Activated CD8-positive, alpha-beta T cell treated with anti-CD3 and anti-CD28 coated beads for 36 hours (primary cell): ENCODE measurements around the gene SOX2. TPM values are rescaled to one million over a fixed set of nuclear protein-coding genes. Genes with fewer than 3 reads are reported as not detected.

ENCODE experiments used
- ATAC-seq: fragments of 200-7000 bp; cut with Tn5 transposase; one replicate; pipeline ENCODE4 v1.10.0; 2021; ENCODE audit warnings: mild to moderate bottlenecking, moderate library complexity
- CTCF ChIA-PET: fragments of 350-600 bp; sonication (Branson Sonifier 250); formaldehyde crosslinking; loops from one replicate; lab custom pipeline; 2021; ENCODE audit warnings: antibody characterized with exemption; lab: Charles Lee
- POLR2A ChIA-PET: fragments of 350-600 bp; sonication (Branson Sonifier 250); formaldehyde crosslinking; loops from one replicate; lab custom pipeline; 2021; ENCODE audit warnings: antibody characterized with exemption; lab: Charles Lee
- DNase-seq: peaks from one replicate; pipeline ENCODE4 v3.0.0-alpha.2; 2020
- H3K27ac Mint-ChIP-seq: one replicate; pipeline ENCODE4 v1.8.0; 2021; ENCODE audit warnings: mild to moderate bottlenecking, mixed read lengths
- H3K27me3 Mint-ChIP-seq: one replicate; pipeline ENCODE4 v1.8.0; 2021; ENCODE audit warnings: mixed read lengths
- H3K36me3 Mint-ChIP-seq: one replicate; pipeline ENCODE4 v1.8.0; 2021; ENCODE audit warnings: low read depth, mixed read lengths
- H3K4me1 Mint-ChIP-seq: one replicate; pipeline ENCODE4 v1.8.0; 2021; ENCODE audit warnings: low read depth, mixed read lengths
- H3K4me3 Mint-ChIP-seq: one replicate; pipeline ENCODE4 v1.8.0; 2021; ENCODE audit warnings: mild to moderate bottlenecking, moderate library complexity, mixed read lengths
- H3K9me3 Mint-ChIP-seq: one replicate; pipeline ENCODE4 v1.8.0; 2021; ENCODE audit warnings: mixed read lengths
- intact Hi-C: fragments of 100-400 bp; cut with micrococcal nuclease; formaldehyde crosslinking; loops from one replicate; pipeline ENCODE4 v1.10.0; 2022
- total RNA-seq, 2 experiments: library from RNA; stranded (reverse); gene quantifications; one replicate each; pipeline ENCODE4 v1.2.3, GENCODE V29; 2021
- TF ChIP-seq, protein P1 (sequence below): fragments of 200-600 bp; IDR thresholded peaks from one replicate; pipeline ENCODE4 v1.8.0; 2022; ENCODE audit warnings: antibody characterized with exemption, mild to moderate bottlenecking

SOX2 gene
- total RNA-seq, 2 experiments from 2014 or later: not detected

DNA sequence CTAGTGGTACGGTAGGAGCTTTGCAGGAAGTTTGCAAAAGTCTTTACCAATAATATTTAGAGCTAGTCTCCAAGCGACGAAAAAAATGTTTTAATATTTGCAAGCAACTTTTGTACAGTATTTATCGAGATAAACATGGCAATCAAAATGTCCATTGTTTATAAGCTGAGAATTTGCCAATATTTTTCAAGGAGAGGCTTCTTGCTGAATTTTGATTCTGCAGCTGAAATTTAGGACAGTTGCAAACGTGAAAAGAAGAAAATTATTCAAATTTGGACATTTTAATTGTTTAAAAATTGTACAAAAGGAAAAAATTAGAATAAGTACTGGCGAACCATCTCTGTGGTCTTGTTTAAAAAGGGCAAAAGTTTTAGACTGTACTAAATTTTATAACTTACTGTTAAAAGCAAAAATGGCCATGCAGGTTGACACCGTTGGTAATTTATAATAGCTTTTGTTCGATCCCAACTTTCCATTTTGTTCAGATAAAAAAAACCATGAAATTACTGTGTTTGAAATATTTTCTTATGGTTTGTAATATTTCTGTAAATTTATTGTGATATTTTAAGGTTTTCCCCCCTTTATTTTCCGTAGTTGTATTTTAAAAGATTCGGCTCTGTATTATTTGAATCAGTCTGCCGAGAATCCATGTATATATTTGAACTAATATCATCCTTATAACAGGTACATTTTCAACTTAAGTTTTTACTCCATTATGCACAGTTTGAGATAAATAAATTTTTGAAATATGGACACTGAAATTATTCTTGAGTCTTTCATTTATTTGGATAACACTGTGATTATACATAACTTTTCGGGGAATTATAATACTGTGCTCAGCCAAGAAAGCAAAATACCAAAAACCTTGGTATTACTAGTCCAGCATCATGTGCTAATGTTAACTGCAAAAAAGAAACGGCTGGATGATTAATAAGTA is 2.2 kb downstream of the SOX2 start:
- TF ChIP-seq, protein P1, sequence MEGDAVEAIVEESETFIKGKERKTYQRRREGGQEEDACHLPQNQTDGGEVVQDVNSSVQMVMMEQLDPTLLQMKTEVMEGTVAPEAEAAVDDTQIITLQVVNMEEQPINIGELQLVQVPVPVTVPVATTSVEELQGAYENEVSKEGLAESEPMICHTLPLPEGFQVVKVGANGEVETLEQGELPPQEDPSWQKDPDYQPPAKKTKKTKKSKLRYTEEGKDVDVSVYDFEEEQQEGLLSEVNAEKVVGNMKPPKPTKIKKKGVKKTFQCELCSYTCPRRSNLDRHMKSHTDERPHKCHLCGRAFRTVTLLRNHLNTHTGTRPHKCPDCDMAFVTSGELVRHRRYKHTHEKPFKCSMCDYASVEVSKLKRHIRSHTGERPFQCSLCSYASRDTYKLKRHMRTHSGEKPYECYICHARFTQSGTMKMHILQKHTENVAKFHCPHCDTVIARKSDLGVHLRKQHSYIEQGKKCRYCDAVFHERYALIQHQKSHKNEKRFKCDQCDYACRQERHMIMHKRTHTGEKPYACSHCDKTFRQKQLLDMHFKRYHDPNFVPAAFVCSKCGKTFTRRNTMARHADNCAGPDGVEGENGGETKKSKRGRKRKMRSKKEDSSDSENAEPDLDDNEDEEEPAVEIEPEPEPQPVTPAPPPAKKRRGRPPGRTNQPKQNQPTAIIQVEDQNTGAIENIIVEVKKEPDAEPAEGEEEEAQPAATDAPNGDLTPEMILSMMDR: no peak
- no peak for ATAC-seq
- intact Hi-C loops: no loop called here
- POLR2A ChIA-PET: no interaction called here
- H3K4me1 Mint-ChIP-seq: peaks cover 5% of the 10 kb centered on the region
- H3K27me3 Mint-ChIP-seq: peaks cover 57% of the 10 kb centered on the region
- peaks cover 3% of the 10 kb centered on the region for H3K36me3 Mint-ChIP-seq
- no peak overlapping the region for H3K27ac Mint-ChIP-seq
- H3K4me3 Mint-ChIP-seq: no peak overlapping the region
- no peak for DNase-seq
- CTCF ChIA-PET: interaction anchor here (0.8 to 2.5 kb wide), 6 partner anchors 10 to 21 kb away, joined by 3 to 10 read pairs (median 4); no protein-coding TSS in a partner anchor
- H3K9me3 Mint-ChIP-seq: peaks cover 6% of the 10 kb centered on the region

DNA sequence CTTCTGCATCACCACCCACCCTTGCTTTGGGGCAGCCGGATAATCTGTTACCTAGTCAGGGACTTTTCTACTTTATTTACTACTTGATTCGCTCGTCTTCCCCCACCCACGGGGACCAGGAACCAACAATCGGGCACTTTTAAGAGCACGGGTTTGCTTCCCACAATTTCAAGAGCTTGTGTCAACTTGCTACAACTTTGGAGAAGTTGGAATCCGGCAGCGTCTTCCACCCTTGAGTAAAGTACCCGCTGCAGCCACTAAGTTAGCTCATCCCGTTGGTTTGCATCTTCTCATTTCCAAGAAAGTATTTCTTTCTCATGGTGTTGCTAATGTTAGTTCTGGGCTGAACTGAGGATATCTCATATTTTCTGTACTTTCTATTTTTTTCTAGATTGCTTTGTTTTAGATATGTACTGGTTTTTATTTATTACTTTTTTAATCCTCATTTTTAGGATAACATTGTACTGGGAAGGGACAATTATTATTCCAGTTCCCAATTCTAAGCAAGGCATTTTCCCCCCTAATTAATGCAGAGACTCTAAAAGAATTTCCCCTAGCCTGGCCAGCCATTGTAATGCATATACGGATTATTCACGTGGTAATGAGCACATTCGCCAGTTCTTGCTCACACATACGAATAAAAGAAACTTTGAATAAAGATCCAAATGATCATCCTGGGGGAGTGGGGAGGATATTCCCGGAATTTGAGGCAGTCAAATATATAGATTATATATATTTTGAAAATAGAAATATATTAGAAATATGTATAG is 4.0 kb downstream of the SOX2 start:
- peaks cover 2% of the 10 kb centered on the region for H3K36me3 Mint-ChIP-seq
- H3K4me3 Mint-ChIP-seq: no peak overlapping the region
- H3K4me1 Mint-ChIP-seq: peaks cover 3% of the 10 kb centered on the region
- H3K27ac Mint-ChIP-seq: no peak overlapping the region
- TF ChIP-seq, protein P1: no peak
- POLR2A ChIA-PET: no interaction called here
- peaks cover 6% of the 10 kb centered on the region for H3K9me3 Mint-ChIP-seq
- CTCF ChIA-PET: interaction anchor here (1.2 kb wide), 1 partner anchor 13 kb away, joined by 4 read pairs; no protein-coding TSS in a partner anchor
- no peak for DNase-seq
- no peak for ATAC-seq
- peaks cover 67% of the 10 kb centered on the region for H3K27me3 Mint-ChIP-seq
- intact Hi-C loops: no loop called here

DNA sequence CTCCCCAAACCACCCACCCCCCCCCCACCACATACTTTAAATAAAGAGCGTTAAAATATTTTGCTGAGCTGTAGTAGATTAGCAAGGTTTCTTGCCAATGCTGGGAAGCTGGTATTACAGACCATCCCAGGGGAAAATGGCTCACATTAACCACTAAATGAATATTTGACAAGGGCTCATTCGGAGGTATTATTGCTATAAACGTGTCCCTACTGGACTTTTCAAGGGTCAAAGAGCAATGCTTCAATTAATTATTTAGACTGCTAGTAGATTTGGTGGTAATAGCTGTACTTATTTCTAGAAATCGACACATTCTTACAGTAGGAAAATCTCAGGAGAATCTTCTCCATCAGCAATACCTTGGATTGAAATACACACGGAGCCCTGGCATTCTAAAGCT is 5.2 kb downstream of the SOX2 start:
- peaks cover 2% of the 10 kb centered on the region for H3K36me3 Mint-ChIP-seq
- intact Hi-C loops: no loop called here
- peaks cover 6% of the 10 kb centered on the region for H3K9me3 Mint-ChIP-seq
- DNase-seq: no peak
- ChIA-PET POLR2A (no interaction called here), CTCF (interaction anchor here (2.5 kb wide), 1 partner anchor 16 kb away, joined by 13 read pairs; no protein-coding TSS in a partner anchor)
- H3K27ac Mint-ChIP-seq: no peak overlapping the region
- no peak overlapping the region for H3K4me3 Mint-ChIP-seq
- ATAC-seq: no peak
- TF ChIP-seq, protein P1: no peak
- peaks cover 3% of the 10 kb centered on the region for H3K4me1 Mint-ChIP-seq
- peaks cover 79% of the 10 kb centered on the region for H3K27me3 Mint-ChIP-seq

DNA sequence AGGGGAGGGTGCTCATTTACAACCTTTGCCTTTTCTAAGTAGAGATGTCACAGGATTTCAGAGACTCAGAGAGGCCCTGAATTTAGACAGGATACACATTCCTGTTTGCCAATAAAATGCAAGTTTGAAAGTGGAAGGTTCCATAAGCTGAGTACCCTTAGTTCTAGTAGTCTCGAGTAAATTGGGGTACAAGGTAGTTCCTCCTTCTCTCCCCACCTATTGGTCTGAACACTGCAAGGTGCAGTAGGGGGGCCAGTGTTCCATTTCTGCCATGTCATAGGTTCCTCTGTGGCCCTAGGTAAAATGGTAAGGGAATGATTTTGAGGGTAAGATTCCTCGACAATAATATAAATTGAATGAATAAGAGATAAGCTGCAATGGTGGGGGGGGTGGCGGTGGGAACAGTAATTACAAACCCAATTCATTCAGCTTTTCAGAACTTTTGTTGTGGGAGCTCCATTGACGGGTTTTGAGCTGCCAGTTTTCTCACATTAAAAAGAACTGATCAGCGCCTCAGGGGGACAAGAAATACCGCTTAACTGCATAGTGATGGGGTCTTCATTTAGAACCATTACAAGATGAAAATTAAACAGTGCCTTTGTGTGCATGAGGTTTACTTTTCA is 5.9 kb downstream of the SOX2 start:
- ATAC-seq (no peak), DNase-seq (no peak)
- TF ChIP-seq, protein P1: no peak
- peaks cover 84% of the 10 kb centered on the region for H3K27me3 Mint-ChIP-seq
- H3K36me3 Mint-ChIP-seq: peaks cover 2% of the 10 kb centered on the region
- H3K9me3 Mint-ChIP-seq: peaks cover 6% of the 10 kb centered on the region
- peaks cover 3% of the 10 kb centered on the region for H3K4me1 Mint-ChIP-seq
- no peak overlapping the region for H3K4me3 Mint-ChIP-seq
- POLR2A ChIA-PET: no interaction called here
- intact Hi-C loops: no loop called here
- H3K27ac Mint-ChIP-seq: no peak overlapping the region
- CTCF ChIA-PET: interaction anchor here (1.2 to 2.5 kb wide), 3 partner anchors 10 to 17 kb away, joined by 3 to 13 read pairs (median 7); no protein-coding TSS in a partner anchor
